CD4-positive, alpha-beta memory T cell (primary cell): ENCODE results near the gene QSOX2. TPM values are rescaled to one million over a fixed set of nuclear protein-coding genes. Genes with fewer than 3 reads are reported as not detected.

Experiments
- CTCF ChIA-PET: fragments of 350-600 bp; sonication (Branson Sonifier 250); formaldehyde crosslinking; loops from one replicate; lab custom pipeline; 2021; ENCODE audit warnings: inconsistent platforms; ENCODE audit not compliant: partially characterized antibody; lab: Charles Lee
- POLR2A ChIA-PET: fragments of 350-600 bp; sonication (Branson Sonifier 250); formaldehyde crosslinking; loops from one replicate; lab custom pipeline; 2021; ENCODE audit not compliant: partially characterized antibody; lab: Charles Lee
- DNase-seq, 5 donors: peaks; one replicate each; pipeline versions ENCODE4 v3.0.0 to v3.0.0-alpha.2; 2020 to 2022; ENCODE audit warnings: mixed read lengths in 1 of 5
- H3K27ac ChIP-seq: one replicate; pipeline ENCODE4 v1.7.0; 2013; ENCODE audit warnings: low read depth, low read length
- H3K27me3 ChIP-seq: 2 replicates; pipeline ENCODE4 v1.7.0; 2013; ENCODE audit warnings: mild to moderate bottlenecking, low read length, moderate library complexity; ENCODE audit not compliant: insufficient read depth
- H3K36me3 ChIP-seq: 2 replicates; pipeline ENCODE4 v1.7.0; 2013; ENCODE audit warnings: mild to moderate bottlenecking, low read length, moderate library complexity; ENCODE audit not compliant: insufficient read depth
- H3K4me1 ChIP-seq: 2 replicates; pipeline ENCODE4 v1.7.0; 2013; ENCODE audit warnings: mild to moderate bottlenecking, low read length, moderate library complexity; ENCODE audit not compliant: insufficient read depth
- H3K4me3 ChIP-seq, 2 donors: one replicate each; pipeline ENCODE4 v1.7.0; 2013; ENCODE audit warnings: low read length in 2 of 2, mild to moderate bottlenecking in 1 of 2
- H3K9me3 ChIP-seq, 2 donors: one replicate each; pipeline ENCODE4 v1.7.0; 2013; ENCODE audit warnings: low read length in 2 of 2, control low read depth in 1 of 2; ENCODE audit not compliant: control insufficient read depth in 1 of 2
- H3K27ac Mint-ChIP-seq, 7 donors: one replicate each; pipeline ENCODE4 v1.8.0; 2020 to 2021; ENCODE audit warnings: mixed read lengths in 7 of 7, mild to moderate bottlenecking in 6 of 7, inconsistent platforms in 3 of 7, moderate library complexity in 3 of 7
- H3K27me3 Mint-ChIP-seq, 2 donors: one replicate each; pipeline ENCODE4 v1.8.0; 2020 to 2021; ENCODE audit warnings: mixed read lengths in 2 of 2
- H3K36me3 Mint-ChIP-seq, 2 donors: one replicate each; pipeline ENCODE4 v1.8.0; 2020 to 2021; ENCODE audit warnings: mixed read lengths in 2 of 2, inconsistent platforms in 1 of 2, mild to moderate bottlenecking in 1 of 2
- H3K4me1 Mint-ChIP-seq, 4 donors: one replicate each; pipeline ENCODE4 v1.8.0; 2020 to 2021; ENCODE audit warnings: mixed read lengths in 4 of 4, mild to moderate bottlenecking in 1 of 4
- H3K4me3 Mint-ChIP-seq, 8 donors: one replicate each; pipeline ENCODE4 v1.8.0; 2020 to 2021; ENCODE audit warnings: mixed read lengths in 8 of 8, mild to moderate bottlenecking in 7 of 8, moderate library complexity in 6 of 8, inconsistent platforms in 3 of 8
- H3K9me3 Mint-ChIP-seq, 8 donors: one replicate each; pipeline ENCODE4 v1.8.0; 2020 to 2021; ENCODE audit warnings: mixed read lengths in 8 of 8, mild to moderate bottlenecking in 5 of 8, inconsistent platforms in 3 of 8, moderate library complexity in 1 of 8
- intact Hi-C: fragments of 100-400 bp; cut with micrococcal nuclease; formaldehyde crosslinking; loops from one replicate; pipeline ENCODE4 v1.15.1; 2023
- polyA plus RNA-seq, 2 donors: library from polyadenylated mRNA; unstranded; fragments of 300-500 nt; fragmentation: Illumina TruSeq; gene quantifications; one replicate each; pipeline ENCODE4 v1.2.3, GENCODE V29; 2021
- total RNA-seq, 2 experiments: library from RNA; stranded (reverse); gene quantifications; one replicate each; pipeline ENCODE4 v1.2.3, GENCODE V29; 2021

Gene QSOX2
- total and polyA plus RNA-seq, 4 experiments from 2014 or later, result 0.35 to 15.0 (median 7.9) TPM

DNA sequence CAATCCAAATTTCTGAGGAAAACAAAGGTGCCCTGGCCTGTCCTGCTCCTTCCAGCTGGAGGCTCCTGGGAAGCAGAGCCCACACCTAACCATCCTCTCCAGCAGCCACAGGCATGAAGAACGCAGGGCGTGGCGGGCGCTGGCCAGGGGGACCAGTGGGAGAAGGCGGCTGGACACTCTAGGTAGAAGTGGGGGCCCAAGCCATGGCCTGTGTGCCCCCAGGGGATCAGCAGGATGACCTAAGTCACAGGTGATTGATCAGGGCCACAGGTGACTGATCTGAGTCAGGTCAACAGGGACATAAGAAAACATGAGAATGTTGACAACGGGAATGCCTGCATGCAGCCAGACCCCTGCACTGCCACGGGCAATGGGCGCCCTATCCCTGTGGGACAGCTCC lies 3.4 kb downstream of the QSOX2 start:
- Histone ChIP-seq H3K36me3 (no peaks in the 10 kb centered on the region), H3K4me3 (no peak overlapping the region), H3K27ac (no peak overlapping the region), H3K4me1 (peaks cover 35% of the 10 kb centered on the region), H3K27me3 (no peaks in the 10 kb centered on the region), H3K9me3 (no peaks in the 10 kb centered on the region)
- H3K4me1 Mint-ChIP-seq, result peaks cover 26 to 56% (median 36%) of the 10 kb centered on the region in 4 donors
- intact Hi-C loops, result loop anchor here (10.0 kb wide), 1 partner anchor 127 kb away; the partner anchor contains the start of gene TMEM250
- peaks cover 0 to 8% of the 10 kb centered on the region in 2 donors for H3K36me3 Mint-ChIP-seq
- H3K27me3 Mint-ChIP-seq, result no peaks in the 10 kb centered on the region
- DNase-seq, result no peak
- no peak overlapping the region for H3K27ac Mint-ChIP-seq
- ChIA-PET POLR2A (interaction anchor here (1.3 kb wide), 1 partner anchor 25 kb away, joined by 7 read pairs; no protein-coding TSS in a partner anchor), CTCF (no interaction called here)
- H3K9me3 Mint-ChIP-seq, result no peaks in the 10 kb centered on the region
- H3K4me3 Mint-ChIP-seq, result no peak overlapping the region

DNA sequence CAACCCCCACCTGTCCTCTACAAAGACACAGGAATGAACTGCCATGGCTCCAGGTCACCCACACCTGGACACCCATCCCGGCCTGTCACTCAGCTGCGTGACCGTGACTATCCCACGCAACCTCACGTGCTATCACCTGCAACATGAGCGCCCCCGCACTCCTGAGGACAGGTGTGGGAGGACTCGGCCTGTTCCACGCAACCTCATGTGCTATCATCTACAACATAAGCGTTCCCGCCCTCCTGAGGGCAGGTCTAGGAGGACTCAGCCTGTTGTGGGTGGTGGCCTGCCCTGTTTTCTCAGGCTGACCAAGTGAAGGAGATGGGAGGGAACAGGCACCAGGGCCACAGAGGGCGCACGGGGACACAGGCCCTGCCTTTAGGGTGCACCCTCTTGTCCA lies 4.1 kb downstream of the QSOX2 start:
- no peaks in the 10 kb centered on the region for H3K27me3 ChIP-seq
- H3K36me3 ChIP-seq, result no peaks in the 10 kb centered on the region
- H3K36me3 Mint-ChIP-seq, result peaks cover 0 to 8% of the 10 kb centered on the region in 2 donors
- H3K4me1 ChIP-seq, result peaks cover 35% of the 10 kb centered on the region
- no peaks in the 10 kb centered on the region for H3K27me3 Mint-ChIP-seq
- ChIA-PET POLR2A (no interaction called here), CTCF (no interaction called here)
- peaks cover 26 to 56% (median 36%) of the 10 kb centered on the region in 4 donors for H3K4me1 Mint-ChIP-seq
- peak overlapping the region in 1 of 7 donors; percentile 42 for H3K27ac Mint-ChIP-seq
- no peak overlapping the region for H3K27ac ChIP-seq
- H3K4me3 ChIP-seq, result no peak overlapping the region
- no peaks in the 10 kb centered on the region for H3K9me3 ChIP-seq
- H3K4me3 Mint-ChIP-seq, result no peak overlapping the region
- intact Hi-C loops, result loop anchor here (10.0 kb wide), 1 partner anchor 127 kb away; the partner anchor contains the start of gene TMEM250
- no peaks in the 10 kb centered on the region for H3K9me3 Mint-ChIP-seq
- no peak for DNase-seq

DNA sequence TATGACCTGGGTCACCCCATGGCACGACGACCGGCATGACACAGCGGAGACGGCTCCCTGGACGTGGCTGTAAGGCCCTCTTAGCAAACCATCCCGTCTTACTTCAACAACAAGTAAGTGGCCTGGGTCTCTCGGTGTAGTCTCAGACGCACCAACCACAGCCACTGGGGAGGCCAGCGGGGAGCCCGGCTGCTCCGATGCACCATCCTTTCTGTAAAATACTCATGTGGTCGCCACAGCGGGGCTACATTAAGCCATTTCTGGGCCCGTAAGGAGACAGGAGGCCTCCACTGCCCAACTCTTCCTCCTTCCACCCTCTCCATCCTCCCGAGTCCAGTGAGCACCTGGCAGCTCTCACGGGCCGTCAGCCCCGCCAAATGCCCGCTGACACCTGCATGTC lies 4.7 kb downstream of the QSOX2 start:
- no peaks in the 10 kb centered on the region for H3K9me3 Mint-ChIP-seq
- Histone ChIP-seq H3K9me3 (no peaks in the 10 kb centered on the region), H3K36me3 (no peaks in the 10 kb centered on the region), H3K4me1 (peaks cover 30% of the 10 kb centered on the region), H3K27ac (no peak overlapping the region), H3K27me3 (no peaks in the 10 kb centered on the region), H3K4me3 (no peak overlapping the region)
- H3K27ac Mint-ChIP-seq, result no peak overlapping the region
- H3K27me3 Mint-ChIP-seq, result no peaks in the 10 kb centered on the region
- H3K4me3 Mint-ChIP-seq, result peak overlapping the region in 1 of 8 donors; percentile 20
- ChIA-PET POLR2A (no interaction called here), CTCF (no interaction called here)
- peaks cover 0 to 8% of the 10 kb centered on the region in 2 donors for H3K36me3 Mint-ChIP-seq
- intact Hi-C loops, result loop anchor here (10.0 kb wide), 1 partner anchor 126 kb away; the partner anchor contains the start of gene TMEM250
- DNase-seq, result no peak
- H3K4me1 Mint-ChIP-seq, result peaks cover 25 to 54% (median 33%) of the 10 kb centered on the region in 4 donors

DNA sequence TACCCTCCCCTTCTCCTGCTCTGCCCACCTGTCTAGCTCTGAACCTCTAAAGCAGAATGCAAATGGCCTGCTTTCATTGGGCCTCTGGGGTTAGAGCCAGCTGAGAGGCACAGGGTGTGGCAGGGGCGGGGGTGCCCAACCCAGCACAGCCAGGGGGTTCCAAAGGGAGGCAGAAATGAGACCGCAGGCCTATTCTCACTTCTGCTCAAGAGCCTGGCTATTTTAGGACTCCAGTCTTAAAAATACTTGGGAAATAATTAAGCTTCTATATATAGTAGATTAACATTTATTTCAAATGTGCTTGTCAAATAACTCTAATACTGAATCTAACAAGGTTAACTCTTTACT lies 5.7 kb downstream of the QSOX2 start:
- POLR2A ChIA-PET, result no interaction called here
- no peak for DNase-seq

GRCh38 chr9:136239135-136239982 lies 6.3 kb downstream of the QSOX2 start:
- Histone ChIP-seq H3K27ac (no peak overlapping the region), H3K36me3 (peaks cover 6% of the 10 kb centered on the region), H3K9me3 (no peaks in the 10 kb centered on the region), H3K4me1 (peaks cover 21% of the 10 kb centered on the region), H3K4me3 (no peak overlapping the region), H3K27me3 (no peaks in the 10 kb centered on the region)
- H3K4me1 Mint-ChIP-seq, result peaks cover 17 to 53% (median 25%) of the 10 kb centered on the region in 4 donors
- no peaks in the 10 kb centered on the region for H3K9me3 Mint-ChIP-seq
- H3K4me3 Mint-ChIP-seq, result no peak overlapping the region
- POLR2A ChIA-PET, result no interaction called here
- H3K27ac Mint-ChIP-seq, result peak overlapping the region in 1 of 7 donors; percentile 60
- CTCF ChIA-PET, result no interaction called here
- DNase-seq, result no peak
- intact Hi-C loops, result no loop called here
- no peaks in the 10 kb centered on the region for H3K27me3 Mint-ChIP-seq
- H3K36me3 Mint-ChIP-seq, result peaks cover 5 to 12% of the 10 kb centered on the region in 2 donors

More for the DNA sequence above, 5.7 kb downstream of the QSOX2 start:
- H3K27ac Mint-ChIP-seq, result no peak overlapping the region
- H3K27me3 Mint-ChIP-seq, result no peaks in the 10 kb centered on the region
- no peaks in the 10 kb centered on the region for H3K9me3 Mint-ChIP-seq
- H3K4me3 Mint-ChIP-seq, result no peak overlapping the region
- Histone ChIP-seq H3K27ac (no peak overlapping the region), H3K4me3 (no peak overlapping the region), H3K4me1 (peaks cover 27% of the 10 kb centered on the region), H3K36me3 (peaks cover 3% of the 10 kb centered on the region), H3K9me3 (no peaks in the 10 kb centered on the region), H3K27me3 (no peaks in the 10 kb centered on the region)
- H3K4me1 Mint-ChIP-seq, result peaks cover 23 to 55% (median 31%) of the 10 kb centered on the region in 4 donors
- CTCF ChIA-PET, result interaction anchor here (0.7 kb wide), 1 partner anchor 13 kb away, joined by 3 read pairs; no protein-coding TSS in a partner anchor
- H3K36me3 Mint-ChIP-seq, result peaks cover 5 to 12% of the 10 kb centered on the region in 2 donors
- intact Hi-C loops, result loop anchor here (10.0 kb wide), 1 partner anchor 125 kb away; the partner anchor contains the start of gene TMEM250

- ChIA-PET POLR2A (no interaction called here), CTCF (no interaction called here)
- no peaks in the 10 kb centered on the region for H3K9me3 ChIP-seq
- intact Hi-C loops, result no loop called here
- H3K27me3 Mint-ChIP-seq, result no peaks in the 10 kb centered on the region
- H3K4me1 ChIP-seq, result peaks cover 16% of the 10 kb centered on the region
- peaks cover 13 to 53% (median 18%) of the 10 kb centered on the region in 4 donors for H3K4me1 Mint-ChIP-seq
- H3K36me3 Mint-ChIP-seq, result peaks cover 5 to 16% of the 10 kb centered on the region in 2 donors
- peak overlapping the region in 1 of 7 donors; percentile 22 for H3K27ac Mint-ChIP-seq
- H3K27me3 ChIP-seq, result no peaks in the 10 kb centered on the region
- DNase-seq, result no peak
- H3K27ac ChIP-seq, result no peak overlapping the region
- no peak overlapping the region for H3K4me3 Mint-ChIP-seq
- no peak overlapping the region for H3K4me3 ChIP-seq
- no peaks in the 10 kb centered on the region for H3K9me3 Mint-ChIP-seq
- H3K36me3 ChIP-seq, result peaks cover 9% of the 10 kb centered on the region
These were observed 7.3 kb downstream of the QSOX2 start for GRCh38 chr9:136238342-136238732.

DNA sequence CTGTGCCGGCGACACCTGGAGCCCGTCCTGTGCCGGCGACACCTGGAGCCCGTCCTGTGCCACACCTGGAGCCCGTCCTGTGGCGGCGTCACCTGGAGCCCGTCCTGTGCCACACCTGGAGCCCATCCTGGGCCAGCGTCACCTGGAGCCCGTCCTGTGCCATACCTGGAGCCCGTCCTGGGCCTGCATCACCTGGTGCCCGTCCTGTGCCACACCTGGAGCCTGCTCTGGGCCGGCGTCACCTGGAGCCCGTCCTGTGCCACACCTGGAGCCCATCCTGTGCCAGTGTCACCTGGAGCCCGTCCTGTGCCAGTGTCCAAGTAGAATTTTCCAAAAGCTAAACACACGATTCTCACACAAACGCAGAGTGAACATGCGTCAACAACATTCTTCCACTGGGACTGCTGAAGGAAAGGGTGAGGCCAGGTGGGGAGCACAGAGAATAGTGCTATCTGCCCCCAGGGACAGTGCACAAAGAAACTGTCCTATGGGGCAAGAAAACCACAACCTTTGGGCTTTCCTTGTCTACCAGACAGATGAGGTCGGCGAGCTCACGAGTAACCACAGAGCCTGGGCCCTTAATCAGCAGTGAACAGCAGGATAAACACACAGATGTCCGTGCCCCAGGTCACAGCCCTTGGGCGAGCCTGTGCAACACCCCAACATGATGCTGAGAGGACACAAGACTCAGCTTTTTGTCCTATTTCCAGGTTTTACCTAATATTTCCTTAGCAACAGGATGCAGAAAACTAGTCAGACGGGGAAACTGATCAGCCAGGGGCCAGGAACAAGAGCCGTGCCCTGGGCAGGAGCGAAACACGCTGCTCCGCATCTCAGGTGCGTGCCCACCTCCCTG lies 7.9 kb downstream of the QSOX2 start:
- CTCF ChIA-PET, result no interaction called here
- no peaks in the 10 kb centered on the region for H3K9me3 Mint-ChIP-seq
- POLR2A ChIA-PET, result no interaction called here
- Histone ChIP-seq H3K27ac (no peak overlapping the region), H3K4me1 (peaks cover 16% of the 10 kb centered on the region), H3K9me3 (no peaks in the 10 kb centered on the region), H3K36me3 (peaks cover 9% of the 10 kb centered on the region), H3K27me3 (no peaks in the 10 kb centered on the region), H3K4me3 (no peak overlapping the region)
- no peak for DNase-seq
- peak overlapping the region in 1 of 7 donors; percentile 22 for H3K27ac Mint-ChIP-seq
- H3K4me1 Mint-ChIP-seq, result peaks cover 9 to 53% (median 14%) of the 10 kb centered on the region in 4 donors
- peak overlapping the region in 1 of 8 donors; percentile 26 for H3K4me3 Mint-ChIP-seq
- peaks cover 5 to 17% of the 10 kb centered on the region in 2 donors for H3K36me3 Mint-ChIP-seq
- H3K27me3 Mint-ChIP-seq, result no peaks in the 10 kb centered on the region
- intact Hi-C loops, result no loop called here
